OCI-LY7 (cell line): ENCODE results near the gene GALNTL6. TPM values are rescaled to one million over a fixed set of nuclear protein-coding genes. Genes with fewer than 3 reads are reported as not detected.

Experiments
- BruUV-seq: library from RNA; stranded (reverse); fragments of 400-500 nt; replicated peaks from 2 replicates; lab custom pipeline; 2021; lab: Mats Ljungman, UMichigan
- CTCF ChIA-PET: fragments of 300-600 bp; sonication (Branson Sonifier 250); formaldehyde crosslinking; loops from one replicate; lab custom pipeline; 2022; ENCODE audit warnings: antibody characterized with exemption; ENCODE audit not compliant: unreplicated experiment; lab: Charles Lee
- POLR2A ChIA-PET: fragments of 300-600 bp; sonication (Branson Sonifier 250); formaldehyde crosslinking; loops from one replicate; lab custom pipeline; 2022; ENCODE audit warnings: antibody characterized with exemption; lab: Charles Lee
- DNase-seq: peaks from one replicate; pipeline ENCODE4 v3.0.0-alpha.2; 2015; ENCODE audit warnings: low spot score
- H2AFZ ChIP-seq: fragments of 200-600 bp; sonication (generic), shearing (Covaris generic); 2 replicates; pipeline ENCODE4 v1.6.1; 2014; ENCODE audit warnings: mild to moderate bottlenecking, antibody characterized with exemption, low read length, moderate library complexity
- H3K27ac ChIP-seq: fragments of 200-600 bp; sonication (generic); 2 replicates; pipeline ENCODE4 v1.5.1; 2014; ENCODE audit warnings: mixed run types, low read depth, mild to moderate bottlenecking, moderate library complexity, low read length, inconsistent platforms; ENCODE audit not compliant: poor library complexity, severe bottlenecking
- H3K36me3 ChIP-seq: fragments of 200-600 bp; sonication (generic); 2 replicates; pipeline ENCODE4 v1.6.1; 2014; ENCODE audit warnings: mild to moderate bottlenecking, antibody characterized with exemption, low read length, moderate library complexity, mixed read lengths; ENCODE audit not compliant: insufficient read depth
- H3K4me1 ChIP-seq: fragments of 200-600 bp; sonication (generic); 2 replicates; pipeline ENCODE4 v1.5.1; 2014; ENCODE audit warnings: mild to moderate bottlenecking, low read length; ENCODE audit not compliant: insufficient read depth, poor library complexity, severe bottlenecking
- H3K4me2 ChIP-seq: fragments of 200-600 bp; sonication (generic); 2 replicates; pipeline ENCODE4 v1.6.1; 2014; ENCODE audit warnings: mild to moderate bottlenecking, low read length
- H3K4me3 ChIP-seq: fragments of 200-600 bp; sonication (generic); 2 replicates; pipeline ENCODE4 v1.5.1; 2014; ENCODE audit warnings: mild to moderate bottlenecking, low read depth, low read length; ENCODE audit not compliant: poor library complexity, severe bottlenecking
- H3K79me2 ChIP-seq: fragments of 200-600 bp; sonication (generic); 2 replicates; pipeline ENCODE4 v1.6.1; 2016; ENCODE audit warnings: low read depth, mild to moderate bottlenecking, low read length, moderate library complexity, mixed read lengths; ENCODE audit not compliant: insufficient read depth
- H3K9me2 ChIP-seq: fragments of 200-600 bp; sonication (generic); 2 replicates; pipeline ENCODE4 v1.6.1; 2016; ENCODE audit warnings: mild to moderate bottlenecking, low read length, mixed read lengths; ENCODE audit not compliant: insufficient read depth
- H3K9me3 ChIP-seq: fragments of 200-600 bp; sonication (generic); 2 replicates; pipeline ENCODE4 v1.6.1; 2014; ENCODE audit warnings: mild to moderate bottlenecking, mixed run types, low read length, mixed read lengths
- H4K20me1 ChIP-seq: fragments of 200-600 bp; sonication (generic); 2 replicates; pipeline ENCODE4 v1.6.1; 2014; ENCODE audit warnings: mild to moderate bottlenecking, antibody characterized with exemption, low read length, moderate library complexity, mixed read lengths; ENCODE audit not compliant: insufficient read depth
- CTCF ChIP-seq: fragments of 200-600 bp; sonication (generic); conservative IDR thresholded peaks from 2 replicates; pipeline ENCODE4 v1.5.1; 2014; ENCODE audit warnings: mild to moderate bottlenecking, antibody characterized with exemption, low read length, moderate library complexity, mixed read lengths
- EZH2phosphoT487 ChIP-seq: fragments of 200-600 bp; sonication (generic); IDR thresholded peaks from 2 replicates; pipeline ENCODE4 v1.6.1; 2018; ENCODE audit warnings: low read depth, borderline replicate concordance, mild to moderate bottlenecking, mixed run types, antibody characterized with exemption, low read length, moderate library complexity, mixed read lengths
- intact Hi-C: fragments of 100-400 bp; cut with micrococcal nuclease; formaldehyde crosslinking; loops from one replicate; pipeline ENCODE4 v1.10.0; 2022; ENCODE audit not compliant: unreplicated experiment
- total RNA-seq, 2 experiments: library from RNA; depleted of rRNA in 1 of 2; stranded (reverse); fragments of >200 nt in 1 of 2; shearing (Covaris generic) in 1 of 2; gene quantifications; 2 replicates each; pipeline ENCODE4 v1.2.3, GENCODE V29; 2014 to 2022

Gene GALNTL6
- total RNA-seq, 2 experiments from 2014 or later = not detected

GRCh38 chr4:171817026-171817425 is 3.8 kb downstream of the GALNTL6 start:
- intact Hi-C loops = no loop called here
- DNase-seq = no peak
- no peaks in the 10 kb centered on the region for H3K9me3 ChIP-seq
- no peaks in the 10 kb centered on the region for H3K79me2 ChIP-seq
- H3K9me2 ChIP-seq = no peaks in the 10 kb centered on the region
- no peaks in the 10 kb centered on the region for H3K36me3 ChIP-seq
- no peak overlapping the region for H2AFZ ChIP-seq
- BruUV-seq = no TSS peak
- H4K20me1 ChIP-seq = no peaks in the 10 kb centered on the region
- TF ChIP-seq CTCF = no peak
- TF ChIP-seq EZH2phosphoT487 = no peak
- POLR2A ChIA-PET = no interaction called here
- H3K4me2 ChIP-seq = no peak overlapping the region
- H3K4me1 ChIP-seq = no peaks in the 10 kb centered on the region
- CTCF ChIA-PET = no interaction called here
- no peak overlapping the region for H3K4me3 ChIP-seq
- H3K27ac ChIP-seq = no peak overlapping the region

- H3K9me3 ChIP-seq = no peaks in the 10 kb centered on the region
- H3K79me2 ChIP-seq = no peaks in the 10 kb centered on the region
- no peaks in the 10 kb centered on the region for H4K20me1 ChIP-seq
- no TSS peak for BruUV-seq
- CTCF ChIA-PET = no interaction called here
- no peaks in the 10 kb centered on the region for H3K9me2 ChIP-seq
- POLR2A ChIA-PET = no interaction called here
- H3K27ac ChIP-seq = no peak overlapping the region
- H3K4me2 ChIP-seq = no peak overlapping the region
- no peaks in the 10 kb centered on the region for H3K36me3 ChIP-seq
- H3K4me1 ChIP-seq = no peaks in the 10 kb centered on the region
- intact Hi-C loops = no loop called here
- no peak overlapping the region for H3K4me3 ChIP-seq
- no peak for DNase-seq
- H2AFZ ChIP-seq = no peak overlapping the region
- no peak for TF ChIP-seq EZH2phosphoT487
- TF ChIP-seq CTCF = no peak
Measured at GRCh38 chr4:171834640-171835039, 21.4 kb downstream of the GALNTL6 start.

- CTCF ChIA-PET = no interaction called here
- no peak for DNase-seq
- Histone ChIP-seq H4K20me1 (peaks cover 5% of the 10 kb centered on the region; the same call in 1 of the 2 replicates), H3K4me1 (no peaks in the 10 kb centered on the region), H3K79me2 (no peaks in the 10 kb centered on the region), H3K4me2 (no peak overlapping the region), H3K36me3 (no peaks in the 10 kb centered on the region), H2AFZ (no peak overlapping the region), H3K9me3 (no peaks in the 10 kb centered on the region), H3K9me2 (no peaks in the 10 kb centered on the region; the same call in 1 of the 2 replicates), H3K27ac (no peak overlapping the region), H3K4me3 (no peak overlapping the region)
- POLR2A ChIA-PET = no interaction called here
- intact Hi-C loops = no loop called here
- no peak for TF ChIP-seq EZH2phosphoT487
- no peak for TF ChIP-seq CTCF
- BruUV-seq = no TSS peak
Measured at GRCh38 chr4:171843456-171843855, 30.3 kb downstream of the GALNTL6 start.
